Stomach (tissue), 9 donors: Measurements from ENCODE around the gene ZFHX3. TPM values are rescaled to one million over a fixed set of nuclear protein-coding genes. Genes with fewer than 3 reads are reported as not detected.

Source experiments
- DNase-seq, 2 donors: peaks; one replicate each; pipeline versions ENCODE4 v3.0.0 to v3.0.0-alpha.2; 2013 to 2019
- H3K27ac ChIP-seq, 5 donors: fragments of 200-600 bp in 4 of 5; sonication (generic) in 4 of 5; one replicate each; pipeline ENCODE4 v1.5.1; 2013 to 2019; ENCODE audit warnings: mild to moderate bottlenecking in 1 of 5, moderate library complexity in 1 of 5
- H3K27me3 ChIP-seq, 3 donors: fragments of 200-600 bp; sonication (generic); one replicate each; pipeline ENCODE4 v1.5.1; 2017 to 2019; ENCODE audit warnings: mixed run types in 1 of 3
- H3K36me3 ChIP-seq, 4 donors: fragments of 200-600 bp; sonication (generic); 1 replicate in 3 of 4; 2 replicates in 1 of 4; pipeline ENCODE4 v1.5.1; 2016 to 2019
- H3K4me1 ChIP-seq, 4 donors: fragments of 200-600 bp; sonication (generic); one replicate each; pipeline ENCODE4 v1.5.1; 2016 to 2019
- H3K4me3 ChIP-seq, 4 donors: fragments of 200-600 bp; sonication (generic) in 3 of 4; one replicate each; pipeline ENCODE4 v1.5.1; 2016 to 2019; ENCODE audit warnings: mild to moderate bottlenecking in 1 of 4
- H3K9me3 ChIP-seq, 4 donors: fragments of 200-600 bp; sonication (generic); one replicate each; pipeline ENCODE4 v1.5.1; 2016 to 2019
- CTCF ChIP-seq, 7 experiments: fragments of 450-650 bp in 4 of 7; fragments of 200-600 bp in 3 of 7; sonication (generic) in 3 of 7; IDR thresholded peaks; one replicate each; pipeline ENCODE4 v1.5.1; 2016 to 2019; ENCODE audit warnings: antibody characterized with exemption in 7 of 7, control low read depth in 2 of 7, mild to moderate bottlenecking in 1 of 7
- EP300 ChIP-seq: sonication (generic); formaldehyde crosslinking; IDR thresholded peaks from one replicate; pipeline ENCODE4 v1.6.1; 2017; ENCODE audit warnings: antibody characterized with exemption
- POLR2A ChIP-seq, 4 donors: fragments of 450-650 bp; IDR thresholded peaks; one replicate each; pipeline ENCODE4 v1.6.1; 2016; ENCODE audit warnings: antibody characterized with exemption in 4 of 4, control low read depth in 2 of 4, mild to moderate bottlenecking in 1 of 4, moderate library complexity in 1 of 4
- POLR2AphosphoS5 ChIP-seq, 3 donors: sonication (generic); formaldehyde crosslinking; IDR thresholded peaks; one replicate each; pipeline ENCODE4 v1.6.1; 2016; ENCODE audit warnings: antibody characterized with exemption in 3 of 3
- WGBS, 5 donors: extraction: QIAGEN DNeasy Blood & Tissue Kit in 3 of 5; methylation state at CpG; one replicate each; pipeline versions ENCODE4 v1.1.5 to v1.1.7; 2013 to 2018; 5-methylcytosine and 5-hydroxymethylcytosine counted together
- intact Hi-C: fragments of 100-400 bp; cut with DNase I; formaldehyde crosslinking; loops from one replicate; pipeline ENCODE4 v1.15.1; 2023; ENCODE audit warnings: low total_unique reads
- polyA plus RNA-seq, 3 donors: library from polyadenylated mRNA; stranded (reverse); fragments of 200-250 nt; gene quantifications; one replicate each; pipeline ENCODE4 v1.2.3, GENCODE V29; 2013
- total RNA-seq, 5 donors: library from RNA; depleted of rRNA; stranded (reverse); fragments of >200 nt; gene quantifications; one replicate each; pipeline versions ENCODE4 v1.1.0 to v1.2.3, GENCODE V29; 2014 to 2016
- donor health status: healthy with polysubstance abuse.
- donor health status: Bipolar disorder and iron deficiency.
- donor health status: healthy.

ZFHX3 gene
- total and polyA plus RNA-seq, 8 donors = 1.1 to 27.5 (median 11.8) TPM

GRCh38 chr16:72835086-72835485, 212.8 kb downstream of the ZFHX3 start:
- Histone ChIP-seq H3K4me3 (no peak overlapping the region), H3K4me1 (peaks cover 0 to 28% (median 13%) of the 10 kb centered on the region in 4 donors), H3K27me3 (no peaks in the 10 kb centered on the region), H3K9me3 (no peaks in the 10 kb centered on the region), H3K27ac (no peak overlapping the region), H3K36me3 (peaks cover 0 to under 1% (median 0%) of the 10 kb centered on the region in 4 donors)
- TF ChIP-seq EP300 (no peak), POLR2AphosphoS5 (IDR thresholded peaks at IDR 0.05) (no peak), POLR2A (IDR thresholded peaks at IDR 0.05) (no peak), CTCF (IDR thresholded peaks at IDR 0.05) (no peak)
- no peak for DNase-seq
- WGBS, 5 donors = 87 to 96% (median 92%) methylated on average over 7 of the region's 7 CpGs
- intact Hi-C loops = no loop called here

- 92 to 99% (median 94%) methylated on average over 9 of the region's 9 CpGs for WGBS, 5 donors
- no peaks in the 10 kb centered on the region for H3K9me3 ChIP-seq
- no peak overlapping the region for H3K4me3 ChIP-seq
- DNase-seq = no peak
- intact Hi-C loops = no loop called here
- peaks cover 0 to 6% (median 1%) of the 10 kb centered on the region in 4 donors for H3K36me3 ChIP-seq
- TF ChIP-seq POLR2A (IDR thresholded peaks at IDR 0.05) = no peak
- TF ChIP-seq CTCF (IDR thresholded peaks at IDR 0.05) = no peak
- TF ChIP-seq POLR2AphosphoS5 (IDR thresholded peaks at IDR 0.05) = no peak
- TF ChIP-seq EP300 = no peak
- no peak overlapping the region for H3K27ac ChIP-seq
- H3K27me3 ChIP-seq = no peaks in the 10 kb centered on the region
- H3K4me1 ChIP-seq = peaks cover 0 to 28% (median 12%) of the 10 kb centered on the region in 4 donors
These were observed 213.4 kb downstream of the ZFHX3 start for GRCh38 chr16:72834499-72834898.

- H3K36me3 ChIP-seq = peaks cover 3 to 12% (median 7%) of the 10 kb centered on the region in 4 donors
- no peaks in the 10 kb centered on the region for H3K27me3 ChIP-seq
- TF ChIP-seq POLR2A (IDR thresholded peaks at IDR 0.05) (no peak), POLR2AphosphoS5 (IDR thresholded peaks at IDR 0.05) (no peak), EP300 (no peak), CTCF (IDR thresholded peaks at IDR 0.05) (no peak)
- peaks cover 0 to 28% (median 12%) of the 10 kb centered on the region in 4 donors for H3K4me1 ChIP-seq
- H3K9me3 ChIP-seq = no peaks in the 10 kb centered on the region
- 83 to 100% (median 98%) methylated on average over 2 of the region's 2 CpGs for WGBS, 5 donors
- H3K4me3 ChIP-seq = no peak overlapping the region
- DNase-seq = no peak
- intact Hi-C loops = no loop called here
- no peak overlapping the region for H3K27ac ChIP-seq
These were observed 214.0 kb downstream of the ZFHX3 start for GRCh38 chr16:72833969-72834368.

- 85 to 94% (median 87%) methylated on average over 3 of the region's 3 CpGs for WGBS, 5 donors
- Histone ChIP-seq H3K36me3 (peaks cover 3 to 15% (median 10%) of the 10 kb centered on the region in 4 donors), H3K9me3 (no peaks in the 10 kb centered on the region), H3K4me1 (peaks cover 0 to 28% (median 13%) of the 10 kb centered on the region in 4 donors), H3K4me3 (no peak overlapping the region), H3K27ac (no peak overlapping the region), H3K27me3 (no peaks in the 10 kb centered on the region)
- TF ChIP-seq POLR2A (IDR thresholded peaks at IDR 0.05) (no peak), EP300 (no peak), POLR2AphosphoS5 (IDR thresholded peaks at IDR 0.05) (no peak), CTCF (IDR thresholded peaks at IDR 0.05) (no peak)
- no peak for DNase-seq
- intact Hi-C loops = no loop called here
These were observed 214.4 kb downstream of the ZFHX3 start for GRCh38 chr16:72833482-72833881.
